ENCODE results near the gene KRT4. TPM values are rescaled to one million over a fixed set of nuclear protein-coding genes. Genes with fewer than 3 reads are reported as not detected.

Gene KRT4
- total and polyA plus RNA-seq, 7 donors = 0.12 to 1.7 (median 0.43) TPM; not detected in 3

DNA sequence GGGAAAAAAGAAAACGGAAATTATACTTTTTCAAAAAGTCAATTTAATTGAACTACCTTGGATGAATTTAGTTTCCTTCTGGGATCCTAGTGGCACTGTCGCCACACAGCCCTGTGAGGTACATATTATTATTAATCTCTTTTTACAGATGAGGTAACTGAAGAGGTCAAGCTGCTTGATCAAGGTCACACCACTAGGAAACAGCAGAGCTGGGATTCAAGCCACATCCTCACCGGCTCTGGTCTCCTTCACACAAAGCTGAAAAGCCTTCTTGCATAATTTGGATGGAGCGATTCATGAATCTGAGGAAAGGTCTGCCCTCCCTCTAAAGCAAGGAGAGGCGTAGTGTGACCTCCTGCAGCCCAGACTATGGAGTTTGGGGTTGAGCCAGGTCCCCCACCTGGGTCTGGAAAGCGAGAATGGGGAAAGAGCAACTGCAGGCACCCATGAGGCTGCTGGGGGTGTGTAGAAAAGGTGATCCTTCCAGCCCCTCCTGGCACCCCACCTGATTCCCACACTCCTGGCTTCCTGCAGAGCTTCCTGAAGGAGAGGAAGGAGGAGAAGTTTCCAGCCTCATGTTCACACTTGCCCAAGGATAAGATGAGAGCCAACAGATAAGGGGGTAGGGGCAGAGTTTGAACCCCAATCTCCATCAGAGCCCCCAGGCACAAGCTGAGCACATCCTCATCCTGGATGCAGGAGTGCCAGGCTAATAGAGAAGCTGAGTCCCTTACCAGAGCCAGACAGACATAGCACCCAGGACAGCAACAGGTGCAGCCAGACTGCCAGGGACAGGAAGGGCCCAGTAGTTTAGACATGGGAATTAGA lies 24.1 kb upstream of the KRT4 start:
- DNase-seq = no peak

DNA sequence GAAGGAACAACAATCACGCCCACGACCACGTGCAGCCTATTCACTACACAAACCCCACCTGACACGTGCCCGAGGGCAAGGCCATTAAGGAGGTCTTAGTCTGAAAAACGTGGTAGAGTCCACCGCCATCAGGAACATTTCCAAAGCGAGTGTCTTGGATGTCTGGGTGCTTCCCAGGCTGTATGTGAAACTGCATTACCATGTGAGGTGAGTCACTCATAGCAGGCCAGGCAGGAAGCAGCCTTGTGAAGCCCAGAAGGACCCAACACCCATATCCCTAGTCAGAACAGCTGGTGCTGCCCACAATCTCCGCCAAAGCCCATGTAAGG lies 23.5 kb upstream of the KRT4 start:
- intact Hi-C loops (cut with DNase I) = no loop called here
- no peaks in the 10 kb centered on the region for H3K4me1 ChIP-seq
- H3K9me3 ChIP-seq = no peaks in the 10 kb centered on the region
- TF ChIP-seq, protein P1, sequence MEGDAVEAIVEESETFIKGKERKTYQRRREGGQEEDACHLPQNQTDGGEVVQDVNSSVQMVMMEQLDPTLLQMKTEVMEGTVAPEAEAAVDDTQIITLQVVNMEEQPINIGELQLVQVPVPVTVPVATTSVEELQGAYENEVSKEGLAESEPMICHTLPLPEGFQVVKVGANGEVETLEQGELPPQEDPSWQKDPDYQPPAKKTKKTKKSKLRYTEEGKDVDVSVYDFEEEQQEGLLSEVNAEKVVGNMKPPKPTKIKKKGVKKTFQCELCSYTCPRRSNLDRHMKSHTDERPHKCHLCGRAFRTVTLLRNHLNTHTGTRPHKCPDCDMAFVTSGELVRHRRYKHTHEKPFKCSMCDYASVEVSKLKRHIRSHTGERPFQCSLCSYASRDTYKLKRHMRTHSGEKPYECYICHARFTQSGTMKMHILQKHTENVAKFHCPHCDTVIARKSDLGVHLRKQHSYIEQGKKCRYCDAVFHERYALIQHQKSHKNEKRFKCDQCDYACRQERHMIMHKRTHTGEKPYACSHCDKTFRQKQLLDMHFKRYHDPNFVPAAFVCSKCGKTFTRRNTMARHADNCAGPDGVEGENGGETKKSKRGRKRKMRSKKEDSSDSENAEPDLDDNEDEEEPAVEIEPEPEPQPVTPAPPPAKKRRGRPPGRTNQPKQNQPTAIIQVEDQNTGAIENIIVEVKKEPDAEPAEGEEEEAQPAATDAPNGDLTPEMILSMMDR (IDR thresholded peaks at IDR 0.05) = no peak
- H3K27me3 ChIP-seq (ENCODE audit: insufficient read depth in 3 of 3, low read length in 2 of 3) = peaks cover 0 to 32% (median 0%) of the 10 kb centered on the region in 3 donors
- 69 to 79% (median 77%) methylated on average over 9 of the region's 9 CpGs for WGBS, 3 donors
- ATAC-seq = no peak
- H3K4me3 ChIP-seq = no peak overlapping the region
- DNase-seq = no peak
- no peak overlapping the region for H3K27ac ChIP-seq
- no peaks in the 10 kb centered on the region for H3K36me3 ChIP-seq (ENCODE audit: insufficient read depth in 1 of 2, low read depth in 1 of 2)

More for the DNA sequence above, 24.1 kb upstream of the KRT4 start:
- Histone ChIP-seq H3K27me3 (ENCODE audit: insufficient read depth in 3 of 3, low read length in 2 of 3) (peaks cover 0 to 32% (median 0%) of the 10 kb centered on the region in 3 donors), H3K27ac (no peak overlapping the region), H3K9me3 (no peaks in the 10 kb centered on the region), H3K4me3 (no peak overlapping the region), H3K36me3 (ENCODE audit: insufficient read depth in 1 of 2, low read depth in 1 of 2) (no peaks in the 10 kb centered on the region), H3K4me1 (no peaks in the 10 kb centered on the region)
- TF ChIP-seq, protein P1 (IDR thresholded peaks at IDR 0.05) = no peak
- ATAC-seq = no peak
- intact Hi-C loops (cut with DNase I) = no loop called here
- 74 to 78% (median 77%) methylated on average over 6 of the region's 6 CpGs for WGBS, 3 donors

DNA sequence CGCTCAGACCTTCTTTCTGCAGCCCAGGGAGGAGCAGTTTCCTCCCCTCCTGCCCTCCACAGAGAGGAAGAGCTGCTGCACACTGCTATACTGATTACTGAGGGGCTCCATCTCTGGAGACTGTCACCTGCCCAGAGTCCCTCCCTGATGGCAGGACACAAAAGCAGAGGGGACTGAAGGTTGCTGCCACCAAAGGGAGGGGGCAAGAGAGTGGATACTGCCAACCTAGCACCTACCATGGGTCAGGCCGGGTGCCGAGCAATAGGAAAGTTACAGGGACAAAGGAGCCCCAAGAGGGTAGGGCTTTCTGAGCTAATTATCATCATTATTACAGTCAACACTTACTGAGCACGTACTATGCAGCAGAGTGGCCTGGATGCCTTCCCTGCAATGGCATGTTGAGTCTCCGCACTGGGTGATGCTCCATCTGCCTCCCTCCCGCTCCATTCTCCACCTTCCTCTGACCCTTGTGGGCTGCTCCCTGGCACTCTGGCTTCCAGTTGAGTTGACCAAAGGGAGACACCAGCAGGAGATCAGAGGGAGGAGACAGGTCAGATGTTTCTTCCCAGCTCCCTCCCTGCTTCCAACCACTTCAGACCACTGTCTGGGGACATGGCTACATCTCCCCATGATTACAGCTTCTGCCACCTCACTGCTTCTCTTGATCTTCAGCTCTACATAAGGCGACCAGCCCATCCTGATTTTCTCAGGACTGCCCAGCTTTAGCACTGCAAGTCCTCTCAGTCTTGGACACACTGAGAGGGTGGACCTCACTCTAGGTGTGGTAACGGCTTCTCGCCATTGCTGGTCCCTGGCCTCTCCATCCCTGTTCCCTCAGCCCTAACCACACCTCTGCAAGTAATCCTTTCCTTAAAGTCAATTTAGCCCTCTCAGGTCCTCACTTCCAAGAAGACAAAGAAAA lies 22.8 kb upstream of the KRT4 start:
- WGBS, 3 donors = 79 to 84% (median 79%) methylated on average over 9 of the region's 9 CpGs
- ATAC-seq = no peak
- Histone ChIP-seq H3K27ac (no peak overlapping the region), H3K36me3 (ENCODE audit: insufficient read depth in 1 of 2, low read depth in 1 of 2) (no peaks in the 10 kb centered on the region), H3K4me1 (no peaks in the 10 kb centered on the region), H3K4me3 (no peak overlapping the region), H3K9me3 (no peaks in the 10 kb centered on the region), H3K27me3 (ENCODE audit: insufficient read depth in 3 of 3, low read length in 2 of 3) (peaks cover 0 to 36% (median 0%) of the 10 kb centered on the region in 3 donors)
- no peak for DNase-seq
- intact Hi-C loops (cut with DNase I) = no loop called here
- TF ChIP-seq, protein P1 (IDR thresholded peaks at IDR 0.05) = no peak

DNA sequence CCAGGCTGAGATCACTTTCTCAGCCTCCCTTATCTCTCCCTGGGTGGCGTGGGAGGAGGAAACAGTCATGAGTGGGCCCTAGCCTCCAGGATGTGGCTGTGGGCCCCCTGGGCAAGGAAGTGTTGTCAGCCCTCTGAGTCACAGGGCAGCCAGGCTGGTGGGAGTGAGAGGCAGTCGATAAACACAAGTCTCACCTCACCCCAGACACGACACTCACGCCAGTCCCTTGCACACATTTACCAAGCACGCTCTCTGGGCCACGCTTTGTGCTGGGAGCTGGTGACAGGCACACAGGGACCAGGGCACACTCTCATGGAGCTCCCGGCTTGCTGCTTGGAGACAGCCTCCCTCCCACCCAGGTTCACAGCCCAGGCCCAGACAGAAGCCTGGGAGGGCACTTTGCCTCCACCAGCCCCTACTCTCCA lies 22.1 kb upstream of the KRT4 start:
- 76 to 88% (median 81%) methylated on average over 7 of the region's 7 CpGs for WGBS, 3 donors
- ATAC-seq = no peak
- TF ChIP-seq, protein P1 (IDR thresholded peaks at IDR 0.05) = no peak
- no peak for DNase-seq
- intact Hi-C loops (cut with DNase I) = no loop called here
- Histone ChIP-seq H3K27ac (no peak overlapping the region), H3K36me3 (ENCODE audit: insufficient read depth in 1 of 2, low read depth in 1 of 2) (no peaks in the 10 kb centered on the region), H3K4me1 (no peaks in the 10 kb centered on the region), H3K4me3 (no peak overlapping the region), H3K9me3 (no peaks in the 10 kb centered on the region), H3K27me3 (ENCODE audit: insufficient read depth in 3 of 3, low read length in 2 of 3) (peaks cover 0 to 36% (median 3%) of the 10 kb centered on the region in 3 donors)

All from psoas muscle (tissue), 8 donors.